GM12801 (cell line): ENCODE results near the gene BRD3OS.

Source experiments
- CTCF ChIP-seq: IDR thresholded peaks from one replicate; pipeline ENCODE4 v1.5.1; 2011; ENCODE audit warnings: control low read depth; ENCODE audit not compliant: insufficient read length; ENCODE audit errors: extremely low read depth

The BRD3OS gene

GRCh38 chr9:134024214-134024792, 978 bp upstream of the BRD3OS start:
- no peak for TF ChIP-seq CTCF

GRCh38 chr9:134025606-134026541, 593 bp downstream of the BRD3OS start:
- TF ChIP-seq CTCF: no peak

- TF ChIP-seq CTCF: no peak
Observed at GRCh38 chr9:134026581-134026980, 1.3 kb downstream of the BRD3OS start.

- TF ChIP-seq CTCF: no peak
Observed at GRCh38 chr9:134026981-134027380, 1.7 kb downstream of the BRD3OS start.

- TF ChIP-seq CTCF: no peak
Observed at GRCh38 chr9:134027561-134027960, 2.3 kb downstream of the BRD3OS start.

GRCh38 chr9:134028076-134028475, 2.8 kb downstream of the BRD3OS start:
- TF ChIP-seq CTCF: no peak

- TF ChIP-seq CTCF: no peak
Observed at GRCh38 chr9:134028575-134029247, 3.4 kb downstream of the BRD3OS start.
